KOPT-K1 (cell line): ENCODE measurements around the gene LRRC25.

ENCODE experiments used
- H3K27ac ChIP-seq: fragments of 200-600 bp; sonication (generic); 2 replicates; pipeline ENCODE4 v1.5.1; 2016; ENCODE audit warnings: antibody characterized with exemption, mild to moderate bottlenecking, low read depth, low read length; ENCODE audit not compliant: poor library complexity, severe bottlenecking
- H3K36me3 ChIP-seq: fragments of 200-600 bp; sonication (generic); 2 replicates; pipeline ENCODE4 v1.5.1; 2017; ENCODE audit warnings: antibody characterized with exemption, mild to moderate bottlenecking, low read length, moderate library complexity; ENCODE audit not compliant: insufficient read depth
- H3K9me3 ChIP-seq: fragments of 200-600 bp; sonication (generic); 2 replicates; pipeline ENCODE4 v1.5.1; 2017; ENCODE audit warnings: antibody characterized with exemption, low read length, mild to moderate bottlenecking; ENCODE audit not compliant: insufficient read depth, poor library complexity, severe bottlenecking

Gene LRRC25

DNA sequence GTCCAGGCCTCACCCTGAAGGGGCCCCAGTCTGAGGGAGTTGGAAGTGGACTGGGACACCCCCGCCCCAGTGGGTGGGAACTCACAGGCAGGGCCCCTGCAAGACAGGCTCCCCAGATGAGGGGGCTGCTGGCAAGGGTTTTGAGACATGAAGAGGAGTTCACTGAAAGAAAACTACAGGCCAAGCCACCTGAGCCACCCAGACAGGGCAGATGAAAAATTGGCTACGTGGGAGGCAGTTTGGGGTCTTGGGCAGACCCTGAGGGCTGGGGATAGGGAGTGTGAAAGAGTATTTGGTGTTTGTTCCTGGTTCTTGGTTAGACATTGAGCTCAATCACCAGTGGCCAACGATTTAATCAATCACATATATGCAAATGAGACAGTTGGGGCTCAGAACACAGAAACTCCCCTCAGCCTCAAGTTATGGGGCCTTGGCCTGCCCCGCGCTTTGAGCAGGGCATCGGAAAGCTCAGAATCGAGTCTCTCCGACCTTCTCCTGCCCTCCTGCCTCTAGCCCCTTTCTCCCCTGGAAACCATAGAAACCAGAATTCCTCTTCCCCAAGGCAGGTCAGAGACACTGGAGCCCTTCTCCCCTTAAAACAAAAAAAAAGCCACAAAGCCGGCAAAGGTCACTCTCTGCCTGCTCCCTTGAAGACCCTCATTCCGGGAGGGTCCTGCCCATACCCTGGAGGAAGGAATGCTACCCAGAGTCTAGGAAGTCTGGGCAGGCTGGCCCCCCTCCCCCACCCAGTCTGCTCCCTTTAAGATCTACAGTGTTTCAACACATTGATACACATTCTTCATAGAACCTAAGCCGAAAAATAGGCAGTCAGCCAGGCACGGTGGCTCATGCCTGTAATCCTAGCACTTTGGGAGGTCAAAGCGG lies 41.8 kb upstream of the LRRC25 start:
- Histone ChIP-seq H3K27ac (no peak overlapping the region), H3K9me3 (no peaks in the 10 kb centered on the region), H3K36me3 (peaks cover 39% of the 10 kb centered on the region)

DNA sequence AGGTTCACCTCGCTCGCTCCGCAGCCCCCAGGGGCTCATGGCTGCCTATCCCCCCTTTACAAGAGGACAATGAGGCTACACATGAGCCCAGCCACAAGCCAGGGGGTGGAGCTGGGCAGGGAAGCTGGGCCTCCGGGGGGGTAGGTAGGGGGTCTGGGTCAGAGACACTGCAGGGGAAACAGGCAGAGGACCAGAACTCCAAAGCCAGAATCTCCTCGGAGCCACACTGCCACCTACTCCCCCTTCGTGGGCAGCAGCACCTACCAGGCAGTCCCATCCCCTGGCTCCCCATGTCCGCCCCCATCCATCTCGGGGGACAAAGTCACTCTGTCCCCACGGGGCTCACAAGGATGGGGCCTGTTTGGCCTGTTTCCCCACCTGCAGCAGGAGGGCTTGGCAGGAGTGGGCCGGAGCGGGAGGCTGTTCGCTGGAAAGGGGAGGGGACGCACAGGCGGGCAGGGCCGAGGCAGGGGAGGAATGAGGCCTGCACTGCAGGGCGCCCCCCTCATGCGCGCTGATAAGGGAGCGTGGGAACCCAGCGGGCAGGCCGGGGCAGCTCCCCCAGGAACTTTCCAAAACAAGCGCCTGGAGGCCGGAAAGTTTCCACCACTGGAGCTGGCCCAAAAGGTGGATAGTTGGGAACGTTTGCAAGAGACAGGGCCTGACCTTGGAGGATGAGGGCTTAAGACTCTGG lies 41.1 kb upstream of the LRRC25 start:
- Histone ChIP-seq H3K9me3 (no peaks in the 10 kb centered on the region), H3K27ac (no peak overlapping the region), H3K36me3 (peaks cover 31% of the 10 kb centered on the region)

DNA sequence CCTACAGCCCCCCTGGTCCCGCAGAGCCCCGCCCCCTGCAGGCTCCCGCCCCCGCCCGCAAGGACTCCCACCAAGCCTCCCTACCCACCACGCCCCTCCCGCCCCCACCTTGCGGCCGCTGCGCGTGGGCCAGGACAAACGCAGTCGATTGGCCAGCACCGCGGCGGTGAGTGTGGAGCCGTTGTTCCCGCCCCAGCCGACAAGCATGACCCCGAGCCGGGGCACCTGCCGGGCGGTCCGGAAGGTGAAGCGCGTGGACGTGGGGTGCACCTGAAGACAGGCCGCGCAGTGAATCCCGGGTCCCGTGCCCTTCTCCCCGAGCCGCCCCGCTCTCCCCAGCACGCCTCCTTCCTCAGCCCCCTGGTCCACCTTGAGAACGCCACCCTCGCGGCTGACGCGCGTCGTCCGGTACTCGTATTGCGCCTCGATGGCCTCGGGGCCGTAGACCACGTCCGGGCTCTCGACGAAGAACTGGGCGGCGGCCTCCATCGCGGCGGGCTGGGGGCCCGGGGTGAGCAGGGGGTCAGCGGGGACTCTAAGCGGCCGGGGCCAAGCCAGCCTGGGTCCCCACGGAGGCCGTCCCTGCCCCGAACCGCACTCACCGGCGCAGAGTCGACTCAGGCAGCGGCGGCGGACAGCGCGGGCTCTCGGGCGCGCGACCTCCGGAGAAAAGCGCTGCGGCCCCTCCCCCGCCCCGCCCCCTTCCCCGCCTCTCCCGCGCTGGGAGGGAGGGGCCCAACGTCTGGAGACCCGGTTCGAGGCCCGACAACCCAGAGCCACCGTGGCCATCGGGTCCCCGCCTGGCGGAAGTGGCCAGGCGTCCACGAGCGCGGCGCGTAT lies 40.3 kb upstream of the LRRC25 start, which contains the start of gene ISYNA1:
ISYNA1 (minus strand) TSS at position 643 of the 840 bp plus-strand sequence; CDS start at position 489, 154 bp downstream.
- Histone ChIP-seq H3K36me3 (peaks cover 30% of the 10 kb centered on the region), H3K27ac (peak within 1 kb of the TSS; percentile 21), H3K9me3 (no peaks in the 10 kb centered on the region)

DNA sequence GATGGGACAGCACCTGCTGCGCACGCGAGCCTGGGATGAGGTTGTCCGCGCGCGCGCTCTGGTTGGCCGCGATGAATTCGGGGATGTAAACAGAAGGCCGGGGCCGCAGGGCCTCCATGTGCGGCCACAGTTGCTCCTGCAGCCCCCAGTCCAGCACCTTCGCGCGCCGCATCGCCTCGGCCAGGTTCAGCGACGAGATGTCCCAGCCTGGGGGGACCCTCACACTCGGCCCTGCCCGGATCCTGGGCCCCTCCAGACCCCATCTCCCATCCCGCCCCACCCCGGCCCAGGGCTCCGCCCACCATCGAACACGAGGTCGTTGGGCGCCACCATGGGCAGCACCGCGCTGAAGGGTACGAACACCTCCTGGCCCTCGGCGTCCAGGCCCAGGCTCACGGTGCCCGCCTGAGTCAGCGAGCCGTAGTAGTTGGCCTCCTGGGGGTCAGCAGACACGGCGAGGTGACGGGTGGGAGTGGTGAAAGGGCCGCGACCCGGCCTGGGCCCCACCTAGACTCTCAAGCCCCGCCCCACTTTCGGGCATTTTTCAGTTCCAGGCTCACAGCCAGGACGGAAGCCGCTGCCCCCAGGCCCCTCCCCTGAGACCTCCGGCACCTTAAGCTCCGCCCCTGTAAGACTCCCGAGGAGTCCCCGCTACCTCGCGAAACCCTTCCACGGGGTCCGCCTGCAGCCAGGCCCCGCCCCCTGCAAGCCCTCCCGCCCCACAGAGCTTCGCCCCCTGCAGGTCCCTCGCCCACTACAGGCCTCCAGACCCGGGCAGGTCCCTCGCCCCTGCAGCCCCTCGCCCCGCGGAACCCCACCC lies 39.5 kb upstream of the LRRC25 start:
- Histone ChIP-seq H3K9me3 (no peaks in the 10 kb centered on the region), H3K27ac (peak overlapping the region; percentile 21)

DNA sequence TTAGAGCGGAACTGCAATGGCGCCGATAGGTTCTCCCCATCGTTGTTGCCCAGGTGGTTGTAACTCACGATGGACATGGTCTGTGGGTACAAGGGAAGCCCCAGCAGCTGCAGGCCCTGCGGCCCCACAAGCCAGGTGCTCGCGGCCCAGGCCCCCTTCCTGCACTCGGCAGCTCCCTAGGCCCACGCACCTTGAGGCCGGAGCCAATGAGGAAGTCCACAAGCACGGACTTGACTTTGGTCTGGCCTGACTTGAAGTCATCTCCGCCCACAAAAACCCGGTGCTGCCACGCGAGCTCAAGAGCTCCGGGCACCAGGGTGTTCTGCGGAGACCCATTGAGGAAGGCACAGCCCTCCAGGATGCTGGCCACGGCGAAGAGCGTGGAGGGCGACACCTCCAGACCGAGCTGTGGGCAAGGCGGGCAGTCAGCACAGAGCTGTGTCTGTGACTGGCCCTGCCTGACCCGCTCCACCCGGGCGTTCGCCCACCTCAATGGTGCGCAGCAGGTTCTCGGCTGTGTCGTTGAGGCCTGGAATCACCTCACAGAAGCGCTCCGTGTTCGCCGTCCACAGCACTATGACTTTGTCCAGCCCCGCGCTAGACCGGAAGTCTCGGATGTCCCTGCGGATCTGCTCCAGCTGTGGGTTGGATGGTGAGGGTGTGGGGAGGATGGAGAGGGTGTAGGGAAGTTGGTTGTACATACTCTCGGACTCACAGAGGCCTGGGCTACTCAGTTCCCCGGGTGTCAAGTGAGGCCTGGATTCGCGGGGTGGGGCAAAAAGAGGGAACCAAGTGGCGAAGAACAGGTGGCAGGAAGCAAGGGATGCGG lies 38.6 kb upstream of the LRRC25 start:
- Histone ChIP-seq H3K9me3 (no peaks in the 10 kb centered on the region), H3K36me3 (peaks cover 40% of the 10 kb centered on the region), H3K27ac (no peak overlapping the region)

More for the DNA sequence above, 39.5 kb upstream of the LRRC25 start:
- peaks cover 32% of the 10 kb centered on the region for H3K36me3 ChIP-seq

- Histone ChIP-seq H3K36me3 (peaks cover 48% of the 10 kb centered on the region), H3K27ac (no peak overlapping the region), H3K9me3 (no peaks in the 10 kb centered on the region)
Observed at GRCh38 chr19:18435178-18435841, 37.9 kb upstream of the LRRC25 start.

GRCh38 chr19:18434411-18435175 lies 37.2 kb upstream of the LRRC25 start:
- peaks cover 49% of the 10 kb centered on the region for H3K36me3 ChIP-seq
- no peak overlapping the region for H3K27ac ChIP-seq
- H3K9me3 ChIP-seq, result no peaks in the 10 kb centered on the region

DNA sequence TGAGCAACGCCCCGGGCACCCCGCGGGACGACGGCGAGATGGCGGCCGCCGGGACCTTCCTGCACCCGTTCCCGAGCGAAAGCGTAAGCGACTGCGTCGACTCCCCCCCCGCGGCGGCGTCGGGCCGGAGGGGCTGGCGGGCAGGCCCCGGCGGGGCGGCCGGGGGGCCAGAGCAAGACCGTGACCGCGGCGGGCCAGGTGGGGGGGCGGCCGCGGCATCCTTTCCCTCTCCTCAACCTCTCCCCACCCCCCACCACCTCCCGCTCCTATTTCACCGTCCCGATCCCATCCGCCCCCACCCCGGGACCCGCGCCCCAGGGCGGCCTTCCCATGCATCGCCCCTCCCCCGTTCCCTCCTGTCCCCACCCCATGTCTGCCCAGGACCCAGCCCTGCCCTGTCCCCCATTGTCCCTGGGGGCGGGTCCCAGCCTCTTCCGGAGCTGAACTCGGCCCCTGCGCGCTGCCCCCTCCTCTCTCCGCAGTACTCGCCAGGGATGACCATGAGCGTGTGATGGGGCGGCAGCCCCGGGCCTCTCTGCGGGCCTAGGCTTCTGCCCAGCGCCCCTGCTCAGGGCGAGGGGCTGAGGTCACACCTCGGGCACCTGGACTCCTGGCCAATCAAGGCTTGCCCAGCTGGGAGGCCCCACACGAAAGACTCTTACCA lies 36.4 kb upstream of the LRRC25 start:
- H3K36me3 ChIP-seq, result peaks cover 49% of the 10 kb centered on the region
- no peaks in the 10 kb centered on the region for H3K9me3 ChIP-seq
- no peak overlapping the region for H3K27ac ChIP-seq

DNA sequence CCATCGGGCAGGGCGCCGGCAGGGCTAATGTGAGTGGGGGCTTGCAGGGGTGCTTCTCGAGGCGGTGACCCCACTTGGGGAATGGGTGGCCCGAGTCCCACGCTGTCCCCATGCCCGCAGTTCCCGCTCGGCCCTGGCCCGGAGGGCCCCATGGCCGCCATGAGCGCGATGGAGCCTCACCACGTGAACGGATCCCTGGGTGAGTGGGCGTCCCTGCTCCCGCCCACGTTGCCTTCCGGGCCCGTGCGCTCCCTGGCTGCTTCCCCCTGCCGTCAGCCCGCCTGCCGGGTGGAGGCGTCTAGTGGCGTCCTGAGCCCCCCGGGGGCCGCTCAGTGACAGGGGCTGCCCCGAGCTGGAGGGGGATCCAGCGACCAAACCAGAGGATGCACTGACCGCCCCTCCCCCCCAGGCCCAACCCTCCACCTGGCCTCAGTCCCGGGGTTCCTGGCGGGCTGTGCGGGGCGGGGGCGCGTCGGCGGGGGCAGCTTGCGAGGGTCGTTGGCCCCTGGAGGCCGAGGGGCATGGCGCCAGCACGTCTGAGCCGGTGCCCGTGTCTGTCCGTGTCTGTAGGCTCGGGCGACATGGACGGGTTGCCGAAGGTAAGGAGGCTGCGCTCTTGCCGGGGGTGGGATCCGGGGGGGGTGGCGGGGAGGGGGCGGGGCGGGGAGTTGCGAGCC lies 35.7 kb upstream of the LRRC25 start:
- no peak overlapping the region for H3K27ac ChIP-seq
- H3K36me3 ChIP-seq, result peaks cover 49% of the 10 kb centered on the region
- H3K9me3 ChIP-seq, result no peaks in the 10 kb centered on the region

GRCh38 chr19:18432275-18433014 lies 35.0 kb upstream of the LRRC25 start:
- H3K36me3 ChIP-seq, result peaks cover 52% of the 10 kb centered on the region
- H3K9me3 ChIP-seq, result no peaks in the 10 kb centered on the region
- no peak overlapping the region for H3K27ac ChIP-seq
